Loucy (cell line): ENCODE data around the gene TPM1.

Experiments used
- H2AFZ ChIP-seq: fragments of 200-600 bp; sonication (generic); 2 replicates; pipeline ENCODE4 v1.6.0; 2016; ENCODE audit warnings: antibody characterized with exemption, mild to moderate bottlenecking, low read length, moderate library complexity
- H3F3A ChIP-seq: fragments of 200-600 bp; 2 replicates; pipeline ENCODE4 v1.6.0; 2016; ENCODE audit warnings: antibody characterized with exemption, low read depth, mild to moderate bottlenecking
- H3K27me3 ChIP-seq: fragments of 200-600 bp; sonication (generic); 2 replicates; pipeline ENCODE4 v1.6.1; 2014; ENCODE audit warnings: low read length, mild to moderate bottlenecking; ENCODE audit not compliant: insufficient read depth, poor library complexity, severe bottlenecking
- H3K36me3 ChIP-seq: fragments of 200-600 bp; sonication (generic); 2 replicates; pipeline ENCODE4 v1.6.1; 2016; ENCODE audit warnings: low read length; ENCODE audit not compliant: insufficient read depth
- H3K4me1 ChIP-seq: fragments of 200-600 bp; sonication (generic); 2 replicates; pipeline ENCODE4 v1.5.1; 2014; ENCODE audit warnings: low read length, mild to moderate bottlenecking; ENCODE audit not compliant: insufficient read depth, poor library complexity, severe bottlenecking
- H3K4me2 ChIP-seq: fragments of 200-600 bp; sonication (generic); 2 replicates; pipeline ENCODE4 v1.6.0; 2014; ENCODE audit warnings: antibody characterized with exemption, low read length, low read depth, mild to moderate bottlenecking; ENCODE audit not compliant: poor library complexity, severe bottlenecking
- H3K4me3 ChIP-seq: fragments of 200-600 bp; sonication (generic); 2 replicates; pipeline ENCODE4 v1.5.1; 2014; ENCODE audit warnings: low read length, mild to moderate bottlenecking, mixed read lengths; ENCODE audit not compliant: poor library complexity, severe bottlenecking
- H3K79me2 ChIP-seq: fragments of 200-600 bp; sonication (generic); 2 replicates; pipeline ENCODE4 v1.6.1; 2014; ENCODE audit warnings: low read length; ENCODE audit not compliant: insufficient read depth
- H3K9ac ChIP-seq: fragments of 200-600 bp; sonication (generic); 2 replicates; pipeline ENCODE4 v1.6.0; 2014; ENCODE audit warnings: mild to moderate bottlenecking, low read depth, low read length, moderate library complexity; ENCODE audit not compliant: poor library complexity, severe bottlenecking
- H3K9me2 ChIP-seq: fragments of 200-600 bp; sonication (generic); replicated peaks from 2 replicates; pipeline ENCODE4 v1.6.1; 2016; ENCODE audit warnings: low read depth, low read length, mixed read lengths
- H3K9me3 ChIP-seq: fragments of 200-600 bp; sonication (generic); 2 replicates; pipeline ENCODE4 v1.6.1; 2014; ENCODE audit warnings: mild to moderate bottlenecking, antibody characterized with exemption, low read length, low read depth; ENCODE audit not compliant: insufficient read depth
- H4K20me1 ChIP-seq: fragments of 200-600 bp; sonication (generic); 2 replicates; pipeline ENCODE4 v1.6.0; 2014; ENCODE audit warnings: antibody characterized with exemption, low read length, mild to moderate bottlenecking; ENCODE audit not compliant: insufficient read depth, poor library complexity, severe bottlenecking
- EZH2phosphoT487 ChIP-seq: fragments of 200-600 bp; IDR thresholded peaks from 2 replicates; pipeline ENCODE4 v1.6.1; 2018; ENCODE audit warnings: antibody characterized with exemption, mild to moderate bottlenecking, moderate library complexity, borderline replicate concordance
- TF ChIP-seq, protein P1 (sequence below): fragments of 200-600 bp; sonication (generic); conservative IDR thresholded peaks from 2 replicates; pipeline ENCODE4 v1.5.1; 2014; ENCODE audit warnings: mild to moderate bottlenecking, antibody characterized with exemption, low read length

TPM1 gene

DNA sequence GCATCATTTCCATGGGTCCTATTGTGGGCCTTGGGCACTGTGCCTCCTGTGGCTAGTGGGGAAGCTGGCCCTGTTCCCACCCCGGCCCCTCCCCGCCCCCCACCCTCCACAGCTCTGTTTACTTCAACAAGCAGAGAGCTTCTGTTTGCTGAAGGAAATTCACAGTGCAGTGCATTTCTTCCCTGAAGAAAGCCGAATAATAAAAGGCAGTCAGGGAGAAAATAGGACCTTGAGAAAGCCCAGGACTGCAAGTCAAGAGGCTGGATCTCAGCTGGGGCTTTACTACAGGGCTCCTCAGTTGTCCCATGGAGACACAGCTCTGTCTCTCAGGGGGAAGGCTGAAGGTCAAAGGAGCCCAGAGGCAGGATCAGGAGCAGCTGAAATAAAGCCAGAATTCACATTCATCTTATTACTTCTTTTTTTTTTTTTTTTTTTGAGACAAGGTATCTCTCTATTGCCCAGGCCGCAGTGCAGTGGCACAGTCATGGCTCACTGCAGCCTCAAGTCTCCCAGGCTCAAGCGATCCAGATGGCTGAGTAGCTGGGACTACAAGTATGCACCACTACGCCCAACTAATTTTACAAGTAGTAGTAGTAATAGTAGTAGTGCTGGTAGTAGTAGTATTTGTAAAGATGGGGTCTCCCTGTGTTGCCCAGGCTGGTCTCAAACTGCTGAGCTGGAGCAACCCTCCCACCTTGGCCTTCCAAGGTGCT is 46.1 kb downstream of the TPM1 start:
- Histone ChIP-seq H3K36me3 (no peaks in the 10 kb centered on the region), H3F3A (no peaks in the 10 kb centered on the region), H3K9ac (peak overlapping the region; percentile 39), H3K9me2 (no peaks in the 10 kb centered on the region), H3K79me2 (no peaks in the 10 kb centered on the region), H3K4me2 (peak overlapping the region; percentile 72), H3K27me3 (no peaks in the 10 kb centered on the region), H3K9me3 (no peaks in the 10 kb centered on the region), H3K4me1 (peaks cover 22% of the 10 kb centered on the region), H3K4me3 (peak overlapping the region; percentile 39), H2AFZ (peak overlapping the region; percentile 79; the same call in 1 of the 2 replicates), H4K20me1 (no peaks in the 10 kb centered on the region)
- TF ChIP-seq, protein P1, sequence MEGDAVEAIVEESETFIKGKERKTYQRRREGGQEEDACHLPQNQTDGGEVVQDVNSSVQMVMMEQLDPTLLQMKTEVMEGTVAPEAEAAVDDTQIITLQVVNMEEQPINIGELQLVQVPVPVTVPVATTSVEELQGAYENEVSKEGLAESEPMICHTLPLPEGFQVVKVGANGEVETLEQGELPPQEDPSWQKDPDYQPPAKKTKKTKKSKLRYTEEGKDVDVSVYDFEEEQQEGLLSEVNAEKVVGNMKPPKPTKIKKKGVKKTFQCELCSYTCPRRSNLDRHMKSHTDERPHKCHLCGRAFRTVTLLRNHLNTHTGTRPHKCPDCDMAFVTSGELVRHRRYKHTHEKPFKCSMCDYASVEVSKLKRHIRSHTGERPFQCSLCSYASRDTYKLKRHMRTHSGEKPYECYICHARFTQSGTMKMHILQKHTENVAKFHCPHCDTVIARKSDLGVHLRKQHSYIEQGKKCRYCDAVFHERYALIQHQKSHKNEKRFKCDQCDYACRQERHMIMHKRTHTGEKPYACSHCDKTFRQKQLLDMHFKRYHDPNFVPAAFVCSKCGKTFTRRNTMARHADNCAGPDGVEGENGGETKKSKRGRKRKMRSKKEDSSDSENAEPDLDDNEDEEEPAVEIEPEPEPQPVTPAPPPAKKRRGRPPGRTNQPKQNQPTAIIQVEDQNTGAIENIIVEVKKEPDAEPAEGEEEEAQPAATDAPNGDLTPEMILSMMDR: no peak
- no peak for TF ChIP-seq EZH2phosphoT487

DNA sequence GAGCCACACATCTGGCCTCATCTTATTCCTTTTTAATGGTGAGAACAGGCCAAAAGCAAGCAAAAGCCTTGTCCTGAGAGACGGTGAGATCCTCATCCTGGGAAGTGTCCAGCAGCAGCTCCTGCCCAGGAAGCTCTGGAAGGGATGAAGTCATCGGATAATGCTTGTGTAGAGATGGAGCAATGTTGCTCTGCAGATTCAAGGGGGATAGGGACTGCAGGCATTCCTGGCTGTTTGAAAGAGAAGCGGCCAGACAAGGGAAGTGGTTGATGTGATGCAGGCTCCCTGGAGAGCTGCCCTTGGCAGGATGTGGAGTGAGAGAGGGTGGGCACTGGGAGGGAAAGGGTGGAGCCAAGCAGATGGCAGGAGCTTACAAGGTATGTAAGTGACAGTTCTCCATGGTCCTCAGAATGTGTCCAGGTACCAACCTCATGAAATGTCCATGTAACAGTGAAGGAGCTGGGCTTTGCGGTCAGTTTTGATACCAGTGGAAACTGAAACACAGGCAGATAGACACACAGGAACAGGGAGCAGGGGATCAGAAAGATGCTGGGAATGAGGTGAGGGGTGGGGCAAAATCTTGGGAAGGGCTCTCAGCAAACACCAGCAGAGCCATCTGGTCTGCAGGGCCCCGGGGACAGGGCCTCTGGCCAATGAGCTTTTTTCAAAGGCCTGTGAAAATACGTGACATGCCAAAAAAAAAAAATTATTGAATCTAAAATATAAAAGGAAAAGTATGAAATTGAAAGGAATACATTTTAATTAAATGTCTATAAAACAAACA is 46.9 kb downstream of the TPM1 start:
- Histone ChIP-seq H3K4me1 (peaks cover 22% of the 10 kb centered on the region), H3K36me3 (no peaks in the 10 kb centered on the region), H3K27me3 (no peaks in the 10 kb centered on the region), H3K79me2 (no peaks in the 10 kb centered on the region), H3K4me3 (peak overlapping the region; percentile 44), H3K9me2 (no peaks in the 10 kb centered on the region), H4K20me1 (no peaks in the 10 kb centered on the region), H3F3A (no peaks in the 10 kb centered on the region), H2AFZ (peak overlapping the region; percentile 79), H3K9me3 (no peaks in the 10 kb centered on the region), H3K9ac (peak overlapping the region; percentile 39), H3K4me2 (peak overlapping the region; percentile 72)
- TF ChIP-seq, protein P1: no peak
- TF ChIP-seq EZH2phosphoT487: no peak

DNA sequence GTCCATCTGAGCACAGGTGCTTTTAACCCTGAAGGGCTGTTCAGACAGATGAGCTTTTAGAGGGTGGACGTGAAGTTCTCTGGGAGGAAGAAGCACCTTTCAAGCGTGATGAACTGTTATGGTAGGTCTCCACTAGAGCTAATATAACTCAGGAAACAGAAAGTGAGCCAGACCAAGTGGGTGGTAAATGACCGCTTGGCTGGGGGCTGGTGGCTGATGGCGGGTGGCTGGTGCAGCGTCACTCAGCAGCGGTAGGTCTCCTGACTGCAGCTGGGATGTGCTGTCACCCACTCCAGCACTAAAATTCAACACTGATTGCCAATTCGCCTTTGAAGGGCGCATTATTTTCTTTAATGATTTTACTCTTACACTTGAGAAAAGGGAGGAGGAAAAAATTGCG is 47.9 kb downstream of the TPM1 start:
- H3K9ac ChIP-seq: peak overlapping the region; percentile 24
- TF ChIP-seq, protein P1: no peak
- TF ChIP-seq EZH2phosphoT487: no peak
- H2AFZ ChIP-seq: no peak overlapping the region
- no peaks in the 10 kb centered on the region for H4K20me1 ChIP-seq
- no peaks in the 10 kb centered on the region for H3K9me2 ChIP-seq
- H3K79me2 ChIP-seq: no peaks in the 10 kb centered on the region
- peak overlapping the region; percentile 4 for H3K4me2 ChIP-seq
- H3K9me3 ChIP-seq: no peaks in the 10 kb centered on the region
- H3K36me3 ChIP-seq: no peaks in the 10 kb centered on the region
- H3F3A ChIP-seq: no peaks in the 10 kb centered on the region
- no peak overlapping the region for H3K4me3 ChIP-seq
- H3K4me1 ChIP-seq: peaks cover 22% of the 10 kb centered on the region
- H3K27me3 ChIP-seq: no peaks in the 10 kb centered on the region
